PFSK-1 (cell line): ENCODE measurements around the gene DHTKD1.

Experiments
- FOXP2 ChIP-seq: optimal IDR thresholded peaks from 2 replicates; pipeline ENCODE3; 2011; ENCODE audit warnings: borderline replicate concordance, control low read depth, inconsistent platforms; ENCODE audit not compliant: insufficient read depth; ENCODE audit errors: extremely low read length, extremely low read depth
- SIN3A ChIP-seq: IDR thresholded peaks from 2 replicates; pipeline ENCODE4 v1.6.1; 2012; ENCODE audit warnings: mild to moderate bottlenecking, low read length, moderate library complexity, borderline replicate concordance; ENCODE audit not compliant: insufficient read depth
- TAF1 ChIP-seq: IDR thresholded peaks from 2 replicates; pipeline ENCODE4 v1.6.1; 2012; ENCODE audit warnings: low read length, control low read depth, borderline replicate concordance; ENCODE audit not compliant: insufficient read depth

DNA sequence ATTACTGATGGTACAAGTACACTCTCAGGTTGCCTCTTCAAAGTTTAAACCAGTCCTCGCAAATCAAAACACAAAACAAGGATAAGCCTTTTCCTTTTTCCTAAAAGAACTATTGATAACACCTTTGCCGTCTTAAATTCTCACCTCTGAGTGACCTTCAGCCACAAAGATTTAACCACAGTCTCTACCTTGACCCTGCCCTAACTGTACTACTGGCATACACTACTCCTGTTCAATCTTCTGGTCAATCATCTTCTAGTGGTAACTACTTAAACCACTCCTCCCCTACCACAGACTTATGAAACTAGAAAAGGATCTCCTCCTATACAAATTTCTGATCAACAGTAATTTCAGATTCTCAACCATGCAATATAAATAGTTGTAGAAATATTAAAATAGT lies 41.2 kb upstream of the DHTKD1 start:
- TF ChIP-seq FOXP2 (no peak), SIN3A (no peak), TAF1 (no peak)
